PFSK-1 (cell line): ENCODE results near the gene ANKZF1.

Experiments
- POLR2AphosphoS5 ChIP-seq: IDR thresholded peaks from 2 replicates; pipeline ENCODE4 v1.6.1; 2012; ENCODE audit warnings: low read depth, mild to moderate bottlenecking, control low read depth, low read length, moderate library complexity
- REST ChIP-seq, 2 experiments: IDR thresholded peaks; 2 replicates each; pipeline versions ENCODE4 v1.6.1 to v1.8.0; 2011 to 2012; ENCODE audit warnings: low read depth in 2 of 2, low read length in 2 of 2, control low read depth in 1 of 2, inconsistent platforms in 1 of 2, mild to moderate bottlenecking in 1 of 2, moderate library complexity in 1 of 2; ENCODE audit not compliant: insufficient read depth in 1 of 2
- TAF1 ChIP-seq: IDR thresholded peaks from 2 replicates; pipeline ENCODE4 v1.6.1; 2012; ENCODE audit warnings: low read length, control low read depth, borderline replicate concordance; ENCODE audit not compliant: insufficient read depth

GRCh38 chr2:219182331-219183150 is 47.1 kb upstream of the ANKZF1 start:
- TF ChIP-seq TAF1 (no peak), POLR2AphosphoS5 (no peak), REST (IDR thresholded peaks at IDR 0.05; ENCODE audit: insufficient read depth in 1 of 2, low read depth in 2 of 2, low read length in 2 of 2) (no peak)
